HG02884 (cell line): Measurements from ENCODE around the gene AREL1.
"Not testable (repeated sequence)": the region's sequence is repeated elsewhere in the genome, so short reads cannot be mapped to it uniquely, and the experiment has no call there.

ENCODE experiments used
- ATAC-seq: cut with Tn5 transposase; IDR thresholded peaks from one replicate; pipeline ENCODE4 v1.9.1; 2021; ENCODE audit warnings: mild to moderate bottlenecking, moderate library complexity; ENCODE audit not compliant: unreplicated experiment

Gene AREL1, protein sequence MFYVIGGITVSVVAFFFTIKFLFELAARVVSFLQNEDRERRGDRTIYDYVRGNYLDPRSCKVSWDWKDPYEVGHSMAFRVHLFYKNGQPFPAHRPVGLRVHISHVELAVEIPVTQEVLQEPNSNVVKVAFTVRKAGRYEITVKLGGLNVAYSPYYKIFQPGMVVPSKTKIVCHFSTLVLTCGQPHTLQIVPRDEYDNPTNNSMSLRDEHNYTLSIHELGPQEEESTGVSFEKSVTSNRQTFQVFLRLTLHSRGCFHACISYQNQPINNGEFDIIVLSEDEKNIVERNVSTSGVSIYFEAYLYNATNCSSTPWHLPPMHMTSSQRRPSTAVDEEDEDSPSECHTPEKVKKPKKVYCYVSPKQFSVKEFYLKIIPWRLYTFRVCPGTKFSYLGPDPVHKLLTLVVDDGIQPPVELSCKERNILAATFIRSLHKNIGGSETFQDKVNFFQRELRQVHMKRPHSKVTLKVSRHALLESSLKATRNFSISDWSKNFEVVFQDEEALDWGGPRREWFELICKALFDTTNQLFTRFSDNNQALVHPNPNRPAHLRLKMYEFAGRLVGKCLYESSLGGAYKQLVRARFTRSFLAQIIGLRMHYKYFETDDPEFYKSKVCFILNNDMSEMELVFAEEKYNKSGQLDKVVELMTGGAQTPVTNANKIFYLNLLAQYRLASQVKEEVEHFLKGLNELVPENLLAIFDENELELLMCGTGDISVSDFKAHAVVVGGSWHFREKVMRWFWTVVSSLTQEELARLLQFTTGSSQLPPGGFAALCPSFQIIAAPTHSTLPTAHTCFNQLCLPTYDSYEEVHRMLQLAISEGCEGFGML

DNA sequence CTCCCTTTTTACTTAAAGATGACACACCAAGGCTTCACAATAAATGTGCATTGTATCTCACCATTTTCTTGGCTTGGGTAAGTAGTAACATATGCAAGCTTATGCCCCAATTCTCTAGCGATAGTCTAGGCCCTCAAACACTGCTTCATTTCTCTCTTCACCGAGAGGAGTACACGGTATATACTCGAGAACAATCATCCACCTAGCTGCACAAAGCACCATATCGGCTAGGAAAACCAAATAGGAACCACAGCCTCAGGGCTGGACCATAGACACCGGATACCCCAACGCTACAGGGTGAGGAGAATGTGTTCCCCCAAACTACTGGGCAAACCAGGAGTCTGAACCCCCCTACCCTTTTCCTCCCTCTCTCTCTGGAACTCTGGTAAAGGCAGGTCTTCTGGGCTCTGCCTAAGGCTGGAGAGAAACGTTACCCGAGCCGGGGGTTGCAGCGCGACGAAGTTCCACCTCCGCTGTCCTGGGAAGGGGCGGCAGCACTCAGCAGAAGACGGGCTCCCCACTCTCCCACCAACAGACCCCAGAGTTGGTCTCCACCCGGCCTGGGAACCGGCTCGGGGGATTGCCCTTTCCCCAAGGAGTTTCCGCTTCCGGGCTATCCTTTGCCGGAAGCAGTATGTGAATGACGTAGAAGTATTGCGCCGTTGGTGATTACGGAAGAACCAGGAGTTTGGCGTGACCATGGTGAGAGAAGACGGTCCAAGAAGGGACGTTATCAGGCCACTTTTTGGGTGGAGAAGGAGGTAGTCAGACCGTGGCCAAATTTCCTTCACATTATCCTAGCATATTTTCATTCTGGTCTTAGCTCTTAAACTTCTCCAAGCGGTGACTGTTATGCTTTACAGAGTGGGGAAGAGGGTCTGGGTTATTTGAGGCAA lies at the start of gene AREL1, which contains the start of gene FCF1:
Gene AREL1 (minus strand): TSS at position 582 of the 896 bp plus-strand sequence. CDS start 27,465 bp downstream, outside the sequence.
Gene FCF1 (plus strand): TSS at position 646 of the 896 bp plus-strand sequence. CDS start 54 bp downstream, at position 700.
- peak; percentile 89 for ATAC-seq

DNA sequence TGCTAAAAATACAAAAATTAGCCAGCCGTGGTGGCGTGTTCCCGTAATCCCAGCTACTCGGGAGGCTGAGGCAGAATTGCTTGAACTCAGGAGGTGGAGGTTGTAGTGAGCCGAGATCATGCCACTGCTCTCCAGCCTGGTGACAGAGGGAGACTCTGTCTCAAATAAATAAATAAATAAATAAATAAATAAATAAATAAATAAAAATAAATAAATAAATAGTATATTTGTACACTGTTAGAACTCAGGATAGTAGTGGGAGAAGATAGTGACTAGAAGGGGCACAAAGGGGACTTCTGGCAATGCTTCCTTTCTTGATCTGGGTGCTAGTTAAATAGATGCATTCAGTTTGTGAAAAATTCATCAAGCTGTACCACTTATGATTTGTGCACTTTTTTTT lies 45.6 kb upstream of the AREL1 start:
- not testable (repeated sequence) for ATAC-seq

DNA sequence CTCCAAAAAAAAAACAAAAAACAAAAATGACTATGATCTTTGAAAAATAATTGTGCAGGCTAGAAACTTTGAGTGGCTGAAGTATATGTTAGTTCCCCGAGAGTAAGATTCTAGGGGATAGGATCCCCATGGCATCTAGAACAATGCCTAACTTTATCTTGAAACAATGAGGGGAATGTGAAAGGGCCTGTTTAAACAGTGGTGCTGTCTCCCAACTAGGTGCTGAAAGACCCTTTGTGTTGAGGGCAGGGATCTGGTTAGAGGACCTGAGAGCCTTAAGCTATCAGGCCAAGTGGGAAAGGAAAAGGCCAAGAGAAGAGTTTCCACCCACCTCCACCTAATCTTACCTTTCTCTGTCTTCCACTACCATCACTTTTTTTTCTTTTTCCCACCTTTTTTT lies 43.4 kb upstream of the AREL1 start:
- no peak for ATAC-seq

DNA sequence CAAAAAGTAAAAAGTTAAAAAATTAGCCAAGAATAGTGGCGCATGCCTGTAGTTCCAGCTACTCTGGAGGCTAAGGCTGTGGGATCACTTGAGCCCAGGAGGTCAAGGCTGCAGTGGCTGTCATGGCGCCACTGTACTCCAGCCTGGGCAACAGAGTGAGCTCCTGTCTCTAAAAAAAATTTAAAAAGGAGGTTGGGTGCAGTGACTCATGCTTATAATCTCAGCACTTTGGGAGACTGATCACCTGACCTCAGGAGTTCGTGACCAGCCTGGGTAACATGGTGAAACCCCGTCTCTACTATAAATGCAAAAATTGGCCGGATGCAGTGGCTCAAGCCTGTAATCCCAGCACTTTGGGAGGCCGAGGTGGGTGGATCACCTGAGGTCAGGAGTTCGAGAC lies 42.0 kb upstream of the AREL1 start:
- ATAC-seq: no peak

DNA sequence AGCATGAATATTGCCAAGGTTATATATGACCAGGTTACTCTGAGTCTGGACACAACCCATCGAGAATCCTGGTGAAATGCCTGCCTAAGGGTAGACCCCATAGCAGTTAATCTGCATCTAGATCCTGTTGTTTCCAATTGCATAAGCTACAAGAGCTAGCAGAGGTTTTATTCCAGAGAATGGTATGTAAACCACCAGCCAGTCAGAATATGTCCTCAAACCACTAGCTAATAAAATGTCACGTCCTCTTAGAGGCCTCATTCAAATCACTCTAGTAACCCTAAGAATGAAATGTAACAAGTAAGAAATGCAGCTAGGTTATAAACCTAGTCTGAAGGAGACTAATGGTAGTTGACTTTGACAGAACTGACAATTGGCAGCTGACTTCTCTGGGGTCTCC lies 41.3 kb upstream of the AREL1 start:
- no peak for ATAC-seq

DNA sequence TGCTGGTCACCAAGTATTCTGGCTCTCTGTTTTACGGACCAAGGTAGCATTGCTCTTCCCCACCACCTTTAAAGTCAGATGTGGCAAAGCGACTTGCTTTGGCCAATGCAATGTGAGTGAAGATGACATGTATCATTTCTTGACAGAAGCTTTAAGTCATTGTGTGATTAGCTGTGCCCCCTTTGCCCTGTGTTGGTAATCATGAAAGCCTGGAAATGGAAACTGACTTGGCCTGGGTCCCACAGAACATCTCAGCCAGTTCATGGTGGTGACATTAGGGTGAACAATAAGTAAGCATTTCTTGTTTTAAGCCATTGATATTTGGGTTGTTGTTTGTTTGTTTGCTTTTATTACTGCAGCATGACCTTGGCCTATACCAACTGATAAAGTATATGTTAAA lies 34.4 kb upstream of the AREL1 start:
- no peak for ATAC-seq

DNA sequence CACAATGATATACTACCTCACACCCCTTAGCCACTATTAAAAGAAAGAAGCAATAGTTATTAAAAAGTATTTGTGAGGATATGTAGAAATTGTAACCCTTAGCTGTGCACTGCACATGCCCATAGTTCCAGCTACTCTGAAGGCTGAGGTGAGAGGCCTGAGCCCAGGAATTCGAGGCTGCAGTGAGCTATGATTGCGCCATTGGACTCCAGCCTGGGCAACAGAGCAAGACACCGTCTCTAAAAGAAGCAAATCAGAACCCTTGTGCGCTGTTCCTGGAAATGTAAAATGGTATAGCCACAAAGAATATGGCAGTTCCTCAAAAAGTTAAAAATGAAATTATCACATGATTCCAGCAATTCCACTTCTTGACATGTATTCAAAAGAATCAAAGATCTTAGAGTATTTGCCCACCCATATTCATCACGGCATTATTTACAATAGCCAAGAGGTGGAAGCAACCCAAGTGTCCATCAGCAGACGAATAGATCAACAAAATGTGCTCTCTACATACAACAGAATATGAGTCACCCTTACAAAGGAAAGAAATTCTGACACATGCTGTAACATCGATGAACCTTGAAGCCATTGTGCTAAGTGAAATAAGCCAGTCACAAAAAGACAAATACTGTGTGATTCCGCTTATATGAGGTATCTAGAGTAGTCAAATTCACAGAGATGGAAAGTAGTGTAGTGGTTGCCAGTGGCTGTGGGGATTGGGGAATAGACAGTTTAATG lies 26.6 kb upstream of the AREL1 start:
- no peak for ATAC-seq

DNA sequence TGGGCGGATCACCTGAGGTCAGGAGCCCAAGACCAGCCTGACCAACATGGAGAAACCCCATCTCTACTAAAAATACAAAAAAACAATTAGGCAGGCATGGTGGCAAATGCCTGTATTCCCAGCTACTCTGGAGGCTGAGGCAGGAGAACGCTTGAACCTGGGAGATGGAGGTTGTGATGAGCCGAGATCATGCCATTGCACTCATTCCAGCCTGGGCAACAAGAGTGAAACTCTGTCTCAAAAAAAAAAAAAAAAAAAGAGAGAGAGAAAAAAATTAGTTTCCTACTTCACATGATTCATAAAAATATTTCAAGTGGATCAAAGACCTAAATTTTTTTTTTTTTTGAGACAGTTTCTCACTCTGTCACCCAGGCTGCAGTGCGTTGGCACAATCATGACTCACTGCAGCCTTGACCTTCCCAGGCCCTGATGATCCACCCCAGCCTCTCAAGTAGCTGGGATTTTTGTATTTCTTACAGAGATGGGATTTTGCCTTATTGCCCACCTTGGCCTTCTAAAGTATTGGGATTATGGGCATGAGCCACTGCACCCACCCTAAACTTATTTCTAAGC lies 25.0 kb upstream of the AREL1 start:
- no peak for ATAC-seq

DNA sequence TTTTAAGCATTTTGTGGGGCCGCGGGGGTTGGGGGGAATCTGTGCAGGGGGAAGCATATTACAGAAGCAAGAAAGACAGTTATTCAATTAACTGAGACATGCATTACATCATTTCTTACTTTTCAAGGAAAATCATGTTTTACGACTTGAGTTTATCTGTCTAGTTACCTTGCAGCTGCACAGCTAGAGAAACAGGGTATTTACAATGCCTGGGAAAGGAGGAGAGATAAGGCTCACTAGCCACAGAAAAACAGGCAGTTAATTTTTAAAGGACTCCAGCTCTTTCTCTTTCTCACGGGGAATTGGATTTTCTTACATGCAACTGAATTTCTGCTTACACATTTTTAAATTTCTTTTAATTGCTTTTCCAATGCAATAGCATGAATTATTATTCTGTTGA lies 22.2 kb upstream of the AREL1 start:
- ATAC-seq: no peak

DNA sequence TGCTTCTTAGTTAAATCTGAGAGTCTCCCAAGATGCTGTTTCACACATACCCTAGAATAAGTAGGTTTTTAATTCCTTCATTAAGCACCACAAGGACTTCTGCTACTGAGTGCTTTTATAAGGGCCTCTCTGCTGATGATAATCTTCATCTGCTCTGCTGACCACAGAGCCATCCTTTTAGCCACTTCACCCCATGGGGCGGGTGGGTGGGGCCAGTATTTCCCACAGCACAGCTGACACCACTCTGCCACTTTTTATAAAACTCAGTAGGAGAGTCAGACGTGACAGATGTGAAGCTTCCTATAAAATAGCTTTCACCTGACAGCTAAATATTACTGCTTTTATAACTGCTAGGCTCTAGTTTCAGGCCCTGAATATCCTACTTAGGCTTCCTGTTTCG lies 20.3 kb upstream of the AREL1 start:
- no peak for ATAC-seq

DNA sequence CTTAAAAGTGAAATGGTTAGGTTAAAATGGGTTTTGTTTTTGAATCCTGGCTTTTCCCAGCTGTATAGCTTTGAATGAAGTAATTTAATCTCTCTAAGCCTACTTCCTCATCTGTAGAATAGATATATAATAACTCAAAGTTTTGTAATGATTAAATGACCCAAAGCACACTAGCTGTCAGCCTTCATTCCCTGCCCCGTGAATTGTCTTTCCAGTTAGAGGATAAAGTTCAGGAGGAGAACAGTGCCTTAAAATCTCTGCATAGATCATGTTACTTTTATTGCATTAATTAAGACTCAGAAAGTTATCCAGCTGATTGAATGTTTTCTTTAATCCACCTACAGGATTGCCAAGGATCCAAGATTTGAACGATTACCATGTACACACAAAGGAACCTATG lies 19.5 kb upstream of the AREL1 start:
- no peak for ATAC-seq

DNA sequence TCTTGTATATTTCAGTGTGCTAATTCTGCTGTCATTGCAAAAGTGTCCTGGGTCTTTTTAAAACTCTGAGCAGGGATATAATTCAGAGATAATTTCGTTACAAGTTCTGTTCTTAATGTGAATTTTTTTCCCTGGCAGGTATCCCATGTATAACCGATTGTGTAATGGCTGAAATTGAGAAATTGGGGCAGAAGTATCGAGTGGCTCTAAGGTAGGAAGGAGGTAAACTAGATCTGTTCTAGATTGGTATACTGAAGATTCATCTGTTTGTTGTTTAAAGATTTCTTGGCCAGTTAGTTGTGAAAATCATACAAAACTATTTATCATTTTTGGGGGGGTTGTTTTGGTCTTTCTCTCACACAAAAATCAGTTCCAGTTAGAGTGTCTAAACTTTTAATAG lies 10.3 kb upstream of the AREL1 start:
- ATAC-seq: no peak

DNA sequence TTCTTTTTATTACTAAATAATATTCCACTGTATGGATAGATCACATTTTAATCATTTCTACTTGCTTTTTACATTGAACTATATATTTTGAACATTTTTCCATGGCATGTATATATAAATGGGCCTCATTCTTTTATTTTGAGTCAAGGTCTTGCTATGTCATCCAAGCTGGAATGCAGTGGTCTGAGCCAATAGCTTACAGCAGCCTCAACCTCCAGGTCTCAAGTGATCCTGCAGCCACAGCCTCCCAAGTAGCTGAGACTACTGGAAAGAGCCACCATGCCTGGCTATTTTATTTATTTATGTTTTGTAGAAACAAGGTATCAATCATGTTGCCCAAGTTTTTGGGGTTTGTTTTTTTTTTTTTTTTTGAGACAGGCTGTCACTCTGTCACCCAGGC lies 7.6 kb upstream of the AREL1 start:
- ATAC-seq: no peak

DNA sequence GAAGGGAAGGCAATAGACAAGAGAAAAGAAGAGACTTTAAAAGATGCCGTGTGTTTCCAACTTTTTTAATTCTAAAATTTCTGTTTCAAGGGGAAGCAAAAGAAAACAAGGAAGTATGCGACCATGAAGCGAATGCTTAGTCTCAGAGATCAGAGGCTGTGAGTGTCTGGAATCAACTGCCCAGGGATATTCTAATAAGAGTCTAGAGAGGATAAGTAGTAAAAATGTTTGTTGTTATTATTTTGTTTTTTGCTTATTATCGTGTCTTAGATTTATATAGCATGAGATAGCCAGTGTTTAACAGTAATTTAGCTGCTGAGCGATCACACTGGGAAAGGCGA lies 485 bp upstream of the AREL1 start:
- ATAC-seq: no peak

DNA sequence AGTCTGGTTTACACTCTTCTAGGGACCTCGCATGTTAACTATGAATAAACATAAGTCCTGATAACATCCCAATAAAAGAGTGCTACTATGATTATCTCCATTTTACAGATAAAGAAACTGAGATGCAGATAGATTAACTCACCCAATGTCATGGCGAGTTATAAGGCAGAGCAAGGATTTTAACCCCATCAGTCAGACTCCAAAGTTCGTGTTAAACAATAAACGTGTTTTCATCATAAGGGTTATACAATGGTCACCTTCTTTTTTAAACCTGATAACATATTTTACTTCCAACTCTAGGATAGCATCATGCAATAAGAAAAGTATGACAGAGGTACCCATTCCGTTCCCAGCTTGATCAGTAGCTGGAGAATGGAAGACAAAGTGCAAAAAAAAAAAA lies 1.2 kb downstream of the AREL1 start:
- no peak for ATAC-seq

DNA sequence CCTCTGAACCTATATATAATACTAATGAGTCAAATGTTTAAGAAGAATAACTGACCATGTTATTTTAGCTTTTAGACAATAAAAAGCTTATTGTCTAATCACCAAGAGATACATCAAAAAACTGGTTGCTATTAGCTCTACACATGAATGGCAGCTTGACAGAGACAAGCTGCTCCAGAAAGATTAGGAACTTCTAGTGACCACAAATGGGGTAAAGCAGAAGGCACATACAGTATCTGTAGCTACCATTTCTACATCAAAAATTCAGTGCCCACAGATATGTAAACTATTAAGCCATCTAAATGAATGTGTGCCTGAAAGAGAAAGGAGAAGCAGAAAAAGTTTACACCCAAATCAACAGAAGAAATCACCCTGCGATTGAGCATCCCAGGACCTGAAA lies 2.4 kb downstream of the AREL1 start:
- ATAC-seq: no peak

DNA sequence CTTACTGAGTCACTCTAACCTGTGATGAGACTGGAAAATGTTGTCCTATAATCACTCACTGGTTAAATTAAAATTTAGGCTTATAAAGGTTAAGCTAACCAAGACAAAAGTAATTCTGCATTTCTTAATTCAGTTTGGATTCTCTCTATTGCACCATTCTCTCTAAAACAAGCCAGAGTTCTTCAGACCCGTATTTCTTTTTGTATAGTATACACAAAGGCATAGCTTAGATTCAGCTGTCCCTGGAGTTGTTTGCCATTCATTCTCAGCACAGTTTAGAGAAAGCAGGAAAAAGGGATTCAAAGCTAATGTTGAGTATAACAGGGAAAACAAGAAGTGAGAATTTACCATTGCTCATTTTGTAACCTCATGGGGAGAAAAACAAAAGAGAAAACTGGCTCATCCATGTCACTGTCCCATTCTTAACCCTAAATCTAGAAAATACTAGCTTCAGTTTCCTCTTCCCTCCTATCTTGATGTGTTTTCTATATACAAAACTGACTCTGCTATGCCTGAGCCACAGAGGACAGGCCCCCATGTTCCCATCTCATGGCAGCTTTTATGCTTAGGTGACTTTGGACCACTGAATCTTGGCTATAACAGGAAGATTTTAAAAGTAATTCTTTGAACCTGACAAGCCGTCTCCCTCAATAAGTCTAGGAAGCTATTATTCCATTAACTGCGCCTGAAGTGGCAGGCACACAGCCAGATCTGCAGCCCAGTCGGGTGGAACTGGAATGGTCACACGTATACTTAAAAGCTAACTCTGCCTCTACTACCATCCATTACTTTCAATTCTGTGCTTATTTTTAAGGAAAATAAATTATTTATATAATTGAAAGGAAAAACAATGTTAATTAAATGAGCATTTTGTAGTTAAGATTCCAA lies 7.0 kb downstream of the AREL1 start:
- ATAC-seq: no peak

DNA sequence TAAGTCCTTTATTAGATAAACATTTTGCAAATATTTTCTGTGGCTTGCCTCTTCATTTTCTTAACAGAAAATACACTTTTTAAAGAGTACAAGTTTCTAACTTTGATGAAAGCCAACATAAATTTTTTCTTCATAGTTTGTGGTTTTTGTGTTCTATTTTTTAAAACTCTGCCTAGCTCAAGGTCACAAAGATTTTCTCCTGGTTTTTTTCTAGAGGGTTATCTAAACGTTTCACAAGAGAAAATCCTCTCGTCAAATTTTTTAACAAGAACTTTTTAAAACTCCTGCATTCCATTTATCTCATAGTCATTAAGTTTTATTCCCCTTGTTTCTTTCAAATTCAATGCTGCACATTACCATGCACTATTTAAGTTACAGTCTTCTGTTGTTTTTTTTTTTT lies 8.2 kb downstream of the AREL1 start:
- ATAC-seq: no peak

DNA sequence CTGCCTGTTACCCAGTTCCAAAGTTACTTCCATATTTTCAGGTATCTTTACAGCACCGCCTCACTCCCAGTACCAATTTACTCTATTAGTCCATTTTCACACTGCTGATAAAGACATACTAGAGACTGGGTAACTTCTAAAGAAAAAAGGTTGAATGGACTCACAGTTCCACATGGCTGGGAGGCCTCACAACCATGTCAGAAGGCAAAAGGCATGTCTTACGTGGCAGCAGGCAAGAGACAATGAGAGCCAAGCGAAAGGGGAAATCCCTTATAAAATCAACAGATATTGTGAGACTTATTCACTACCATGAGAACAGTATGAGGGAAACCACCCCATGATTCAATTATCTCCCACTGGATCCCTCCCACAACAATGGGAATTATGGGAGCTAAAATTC lies 9.8 kb downstream of the AREL1 start:
- ATAC-seq: no peak
